Omental fat pad (tissue), 4 donors: ENCODE results near the gene PLCB1. TPM values are rescaled to one million over a fixed set of nuclear protein-coding genes. Genes with fewer than 3 reads are reported as not detected.
"Not testable (repeated sequence)": the region's sequence is repeated elsewhere in the genome, so short reads cannot be mapped to it uniquely, and the experiment has no call there.

ENCODE experiments used
- ATAC-seq: fragments of 150-250 bp; one replicate; pipeline ENCODE4 v1.9.1; 2016; ENCODE audit warnings: mild to moderate bottlenecking, moderate library complexity; ENCODE audit not compliant: low FRiP score
- DNase-seq: peaks from one replicate; pipeline ENCODE4 v3.0.0-alpha.2; 2019; ENCODE audit warnings: low spot score
- total RNA-seq, 4 donors: library from RNA; depleted of rRNA; stranded (reverse); fragments of >200 nt; gene quantifications; one replicate each; pipeline ENCODE4 v1.1.0, GENCODE V29; 2016
- TF ChIP-seq, protein P1 (sequence below), 3 donors: fragments of 450-650 bp; IDR thresholded peaks; one replicate each; pipeline ENCODE4 v1.5.1; 2016 to 2017; ENCODE audit warnings: antibody characterized with exemption in 3 of 3, mild to moderate bottlenecking in 3 of 3, moderate library complexity in 2 of 3

Gene PLCB1
- total RNA-seq, 4 donors from 2014 or later: 22.4 to 60.5 (median 36.4) TPM

DNA sequence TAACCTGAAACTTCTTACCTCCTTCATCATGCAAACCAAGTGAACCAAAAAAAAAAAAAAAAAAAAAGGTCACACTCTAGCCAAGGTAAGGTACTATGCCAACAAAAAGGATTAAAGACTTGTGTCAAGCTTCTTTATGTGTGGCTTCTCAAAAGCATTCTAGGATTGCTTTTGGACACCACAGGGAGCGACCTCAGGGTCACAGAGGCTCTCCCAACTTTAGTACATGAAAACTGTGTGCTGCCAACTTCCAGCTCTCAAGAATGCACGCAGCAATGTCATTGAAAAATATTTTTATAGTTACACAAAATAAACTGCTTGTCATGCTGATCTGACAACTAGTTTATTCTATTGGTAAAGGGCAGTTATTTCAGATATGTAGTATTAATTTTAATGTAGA lies 243.8 kb downstream of the PLCB1 start:
- ATAC-seq (no peak), DNase-seq (no peak)
- TF ChIP-seq, protein P1, sequence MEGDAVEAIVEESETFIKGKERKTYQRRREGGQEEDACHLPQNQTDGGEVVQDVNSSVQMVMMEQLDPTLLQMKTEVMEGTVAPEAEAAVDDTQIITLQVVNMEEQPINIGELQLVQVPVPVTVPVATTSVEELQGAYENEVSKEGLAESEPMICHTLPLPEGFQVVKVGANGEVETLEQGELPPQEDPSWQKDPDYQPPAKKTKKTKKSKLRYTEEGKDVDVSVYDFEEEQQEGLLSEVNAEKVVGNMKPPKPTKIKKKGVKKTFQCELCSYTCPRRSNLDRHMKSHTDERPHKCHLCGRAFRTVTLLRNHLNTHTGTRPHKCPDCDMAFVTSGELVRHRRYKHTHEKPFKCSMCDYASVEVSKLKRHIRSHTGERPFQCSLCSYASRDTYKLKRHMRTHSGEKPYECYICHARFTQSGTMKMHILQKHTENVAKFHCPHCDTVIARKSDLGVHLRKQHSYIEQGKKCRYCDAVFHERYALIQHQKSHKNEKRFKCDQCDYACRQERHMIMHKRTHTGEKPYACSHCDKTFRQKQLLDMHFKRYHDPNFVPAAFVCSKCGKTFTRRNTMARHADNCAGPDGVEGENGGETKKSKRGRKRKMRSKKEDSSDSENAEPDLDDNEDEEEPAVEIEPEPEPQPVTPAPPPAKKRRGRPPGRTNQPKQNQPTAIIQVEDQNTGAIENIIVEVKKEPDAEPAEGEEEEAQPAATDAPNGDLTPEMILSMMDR (IDR thresholded peaks at IDR 0.05): no peak

DNA sequence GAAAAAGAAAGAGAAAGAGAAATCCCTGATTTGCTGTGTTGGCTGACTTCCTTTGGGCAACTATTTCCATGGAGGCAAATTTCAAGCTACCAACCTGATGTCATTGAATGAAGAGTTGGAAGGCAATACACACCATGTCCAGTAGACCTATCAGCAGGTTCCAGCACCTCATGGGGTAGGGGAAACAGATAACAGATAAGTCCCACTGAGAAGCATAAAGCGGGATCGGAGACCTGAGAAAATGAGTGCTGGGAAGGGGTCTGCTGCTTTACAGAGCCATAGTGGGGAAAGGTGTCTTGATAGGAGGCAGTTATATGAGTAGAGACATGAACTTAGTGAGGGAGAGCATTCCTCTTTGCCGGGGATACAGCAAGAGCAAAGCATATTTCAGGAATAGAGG lies 244.9 kb downstream of the PLCB1 start:
- no peak for DNase-seq

DNA sequence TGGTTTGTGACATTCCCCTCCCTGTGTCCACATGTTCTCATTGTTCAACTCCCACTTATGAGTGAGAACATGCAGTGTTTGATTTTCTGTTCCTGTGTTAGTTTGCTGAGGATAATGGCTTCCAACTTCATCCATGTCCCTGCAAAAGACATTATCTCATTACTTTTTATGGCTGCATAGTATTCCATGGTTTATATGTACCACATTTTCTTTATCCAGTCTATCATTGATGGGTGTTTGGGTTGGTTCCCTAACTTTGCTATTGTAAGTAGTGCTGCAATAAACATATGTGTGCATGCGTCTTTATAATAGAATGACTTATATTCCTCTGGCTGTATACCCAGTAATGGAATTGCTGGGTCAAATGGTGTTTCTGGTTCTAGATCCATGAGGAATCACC lies 247.1 kb downstream of the PLCB1 start:
- DNase-seq, ATAC-seq: not testable (repeated sequence)

More for the DNA sequence above, 244.9 kb downstream of the PLCB1 start:
- ATAC-seq: no peak
- TF ChIP-seq, protein P1 (IDR thresholded peaks at IDR 0.05): no peak

DNA sequence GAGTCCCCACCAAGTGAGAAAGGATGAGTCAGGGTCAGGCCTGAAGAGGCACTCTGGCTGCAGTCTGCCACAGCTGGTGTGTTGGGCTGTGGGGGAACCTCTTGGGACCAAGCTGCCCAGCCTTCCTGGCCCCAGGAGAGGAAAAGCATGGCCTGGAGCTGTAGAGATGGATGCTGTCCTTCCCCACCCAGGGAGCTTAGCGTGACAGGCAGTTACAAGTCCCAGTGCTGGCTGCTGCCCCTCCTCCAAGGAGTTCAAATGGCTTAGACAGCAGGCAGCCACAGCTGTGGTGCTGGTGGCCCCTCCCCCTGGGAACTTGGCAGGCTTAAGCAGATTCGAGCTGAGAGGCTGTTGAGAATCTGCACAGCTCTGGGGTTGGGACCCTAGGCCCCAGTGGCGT lies 253.2 kb downstream of the PLCB1 start:
- DNase-seq (no peak), ATAC-seq (no peak)
- TF ChIP-seq, protein P1 (IDR thresholded peaks at IDR 0.05): no peak

DNA sequence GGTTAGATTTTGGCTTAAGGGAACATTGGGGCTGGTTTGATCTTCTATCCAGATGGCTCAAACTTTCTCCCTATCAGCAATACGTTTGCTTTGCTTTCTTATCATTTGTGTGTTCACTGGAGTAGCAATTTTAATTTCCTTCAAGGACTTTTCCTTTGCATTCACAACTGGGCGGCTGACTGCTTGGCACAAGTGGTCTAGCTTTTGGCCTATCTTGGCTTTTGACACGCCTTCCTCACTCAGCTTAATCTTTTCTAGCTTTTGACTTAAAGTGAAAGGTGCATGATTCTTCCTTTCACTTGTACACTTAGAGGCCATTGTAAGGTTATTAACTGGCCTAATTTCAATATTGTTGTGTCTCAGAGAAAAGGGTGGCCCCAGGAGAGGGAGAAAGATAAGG lies 254.9 kb downstream of the PLCB1 start:
- ATAC-seq (no peak), DNase-seq (no peak)
- TF ChIP-seq, protein P1 (IDR thresholded peaks at IDR 0.05): no peak

DNA sequence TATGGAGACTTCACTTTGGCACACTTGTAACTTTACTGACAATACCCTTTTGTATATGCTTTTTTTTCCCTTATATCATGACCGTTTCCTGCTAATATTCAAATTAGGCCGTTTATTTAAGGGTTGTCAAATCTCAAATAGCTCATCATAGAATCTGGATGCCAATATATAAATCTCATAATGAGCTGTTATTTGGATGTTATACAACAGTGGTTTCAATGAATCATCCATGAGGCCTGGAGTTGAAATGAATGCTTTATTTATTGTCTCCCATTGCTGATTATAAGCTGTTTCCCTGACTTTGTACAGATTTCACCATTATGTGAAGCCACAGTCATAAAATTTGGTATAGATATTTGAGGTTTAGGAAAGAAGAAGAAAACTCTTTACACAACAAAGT lies 256.1 kb downstream of the PLCB1 start:
- DNase-seq (no peak), ATAC-seq (no peak)
- TF ChIP-seq, protein P1 (IDR thresholded peaks at IDR 0.05): no peak

DNA sequence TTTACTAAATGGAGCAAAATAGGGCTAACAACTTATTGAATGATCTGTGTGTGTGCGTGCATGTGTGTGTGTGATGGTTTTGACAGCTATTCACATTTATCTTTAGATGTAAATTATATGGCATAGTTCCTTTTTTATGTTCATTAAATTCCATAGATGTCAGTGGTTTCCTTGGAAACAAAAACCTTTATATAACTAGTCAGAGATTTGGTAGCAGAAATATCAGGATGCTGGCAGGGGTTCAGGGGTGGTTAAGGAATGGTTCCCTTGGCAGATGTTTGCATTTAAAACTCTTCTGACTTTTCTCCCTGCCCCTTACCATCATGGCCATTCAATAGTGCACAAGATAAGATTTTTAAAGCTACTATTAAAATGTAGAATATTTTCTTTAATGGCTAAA lies 256.6 kb downstream of the PLCB1 start:
- DNase-seq (no peak), ATAC-seq (no peak)
- TF ChIP-seq, protein P1 (IDR thresholded peaks at IDR 0.05): no peak
